Osteoblast (primary cell): ENCODE measurements around the gene ZSCAN20. TPM values are rescaled to one million over a fixed set of nuclear protein-coding genes. Genes with fewer than 3 reads are reported as not detected.

Experiments
- DNase-seq: peaks from one replicate; pipeline ENCODE4 v3.0.0; 2011; ENCODE audit warnings: low spot score, mixed read lengths; ENCODE audit not compliant: insufficient read length; ENCODE audit errors: missing footprints
- H2AFZ ChIP-seq: 2 replicates; pipeline ENCODE4 v1.6.0; 2011; ENCODE audit warnings: mild to moderate bottlenecking, low read length
- H3K27ac ChIP-seq: 2 replicates; pipeline ENCODE4 v1.5.1; 2011; ENCODE audit warnings: mild to moderate bottlenecking, low read depth, low read length, moderate library complexity
- H3K27me3 ChIP-seq: 2 replicates; pipeline ENCODE4 v1.6.0; 2012; ENCODE audit warnings: mild to moderate bottlenecking, control low read depth, inconsistent platforms, low read length, moderate library complexity; ENCODE audit not compliant: insufficient read depth
- H3K36me3 ChIP-seq: 2 replicates; pipeline ENCODE4 v1.5.1; 2011; ENCODE audit warnings: mild to moderate bottlenecking, low read length, control low read depth, moderate library complexity; ENCODE audit not compliant: insufficient read depth
- H3K4me1 ChIP-seq: 2 replicates; pipeline ENCODE4 v1.5.1; 2011; ENCODE audit warnings: mild to moderate bottlenecking, low read length, control low read depth, moderate library complexity; ENCODE audit not compliant: insufficient read depth
- H3K4me2 ChIP-seq: 2 replicates; pipeline ENCODE4 v1.6.0; 2011; ENCODE audit warnings: mild to moderate bottlenecking, low read length; ENCODE audit not compliant: insufficient read depth
- H3K4me3 ChIP-seq: fragments of 200-600 bp; sonication (generic); 3 replicates; pipeline ENCODE4 v1.5.1; 2012; ENCODE audit warnings: mild to moderate bottlenecking, low read length, inconsistent platforms; ENCODE audit not compliant: insufficient read depth
- H3K79me2 ChIP-seq: 2 replicates; pipeline ENCODE4 v1.6.0; 2012; ENCODE audit warnings: mild to moderate bottlenecking, low read length, control low read depth, inconsistent platforms; ENCODE audit not compliant: insufficient read depth
- H3K9me3 ChIP-seq: 2 replicates; pipeline ENCODE4 v1.5.1; 2011; ENCODE audit warnings: low read depth, low read length, control low read depth
- H4K20me1 ChIP-seq: 2 replicates; pipeline ENCODE4 v1.6.0; 2012; ENCODE audit warnings: mild to moderate bottlenecking, low read length, control low read depth; ENCODE audit not compliant: insufficient read depth
- CTCF ChIP-seq: IDR thresholded peaks from 2 replicates; pipeline ENCODE4 v1.5.1; 2011; ENCODE audit warnings: mild to moderate bottlenecking, low read depth, low read length, moderate library complexity; ENCODE audit errors: extremely low read depth
- total RNA-seq: library from RNA; depleted of rRNA; stranded (reverse); fragments of >200 nt; gene quantifications from 2 replicates; pipeline ENCODE4 v1.2.3, GENCODE V29; 2012

Gene ZSCAN20
- total RNA-seq, 1 donor, result 9.8 TPM

- Histone ChIP-seq H4K20me1 (no peaks in the 10 kb centered on the region), H3K36me3 (no peaks in the 10 kb centered on the region), H2AFZ (no peak overlapping the region), H3K79me2 (no peaks in the 10 kb centered on the region), H3K27ac (no peak overlapping the region), H3K27me3 (no peaks in the 10 kb centered on the region), H3K4me2 (no peak overlapping the region), H3K9me3 (no peaks in the 10 kb centered on the region), H3K4me1 (no peaks in the 10 kb centered on the region), H3K4me3 (no peak overlapping the region)
- TF ChIP-seq CTCF, result no peak
- no peak for DNase-seq
These were observed 40.0 kb downstream of the ZSCAN20 start for GRCh38 chr1:33512226-33513011.

GRCh38 chr1:33515112-33515511 is 42.7 kb downstream of the ZSCAN20 start:
- no peaks in the 10 kb centered on the region for H3K9me3 ChIP-seq
- no peaks in the 10 kb centered on the region for H3K27me3 ChIP-seq
- H3K4me1 ChIP-seq, result peaks cover 4% of the 10 kb centered on the region
- TF ChIP-seq CTCF, result no peak
- H3K4me2 ChIP-seq, result no peak overlapping the region
- DNase-seq, result no peak
- no peak overlapping the region for H3K4me3 ChIP-seq
- no peaks in the 10 kb centered on the region for H3K36me3 ChIP-seq
- no peaks in the 10 kb centered on the region for H4K20me1 ChIP-seq
- no peaks in the 10 kb centered on the region for H3K79me2 ChIP-seq
- no peak overlapping the region for H2AFZ ChIP-seq
- no peak overlapping the region for H3K27ac ChIP-seq

GRCh38 chr1:33515607-33516006 is 43.2 kb downstream of the ZSCAN20 start:
- peaks cover 4% of the 10 kb centered on the region for H3K4me1 ChIP-seq
- H4K20me1 ChIP-seq, result no peaks in the 10 kb centered on the region
- no peak overlapping the region for H3K27ac ChIP-seq
- H3K4me2 ChIP-seq, result no peak overlapping the region
- no peak for DNase-seq
- TF ChIP-seq CTCF, result no peak
- H3K27me3 ChIP-seq, result no peaks in the 10 kb centered on the region
- no peaks in the 10 kb centered on the region for H3K36me3 ChIP-seq
- no peak overlapping the region for H2AFZ ChIP-seq
- H3K4me3 ChIP-seq, result no peak overlapping the region
- no peaks in the 10 kb centered on the region for H3K79me2 ChIP-seq
- no peaks in the 10 kb centered on the region for H3K9me3 ChIP-seq

GRCh38 chr1:33516428-33516827 is 44.0 kb downstream of the ZSCAN20 start:
- no peak overlapping the region for H3K4me3 ChIP-seq
- no peak for DNase-seq
- H3K27ac ChIP-seq, result no peak overlapping the region
- H3K4me1 ChIP-seq, result peaks cover 4% of the 10 kb centered on the region
- H3K36me3 ChIP-seq, result no peaks in the 10 kb centered on the region
- H3K4me2 ChIP-seq, result no peak overlapping the region
- no peaks in the 10 kb centered on the region for H3K27me3 ChIP-seq
- no peak for TF ChIP-seq CTCF
- no peaks in the 10 kb centered on the region for H4K20me1 ChIP-seq
- no peaks in the 10 kb centered on the region for H3K9me3 ChIP-seq
- H3K79me2 ChIP-seq, result no peaks in the 10 kb centered on the region
- no peak overlapping the region for H2AFZ ChIP-seq
